ENCODE measurements around the gene CETP. TPM values are rescaled to one million over a fixed set of nuclear protein-coding genes. Genes with fewer than 3 reads are reported as not detected.

Gene CETP
- total and polyA plus RNA-seq, 2 of the 13 experiments (the other 11 are each of a cell fraction or from before 2014, with no cell fraction given) = 0.31 to 9.8 TPM

DNA sequence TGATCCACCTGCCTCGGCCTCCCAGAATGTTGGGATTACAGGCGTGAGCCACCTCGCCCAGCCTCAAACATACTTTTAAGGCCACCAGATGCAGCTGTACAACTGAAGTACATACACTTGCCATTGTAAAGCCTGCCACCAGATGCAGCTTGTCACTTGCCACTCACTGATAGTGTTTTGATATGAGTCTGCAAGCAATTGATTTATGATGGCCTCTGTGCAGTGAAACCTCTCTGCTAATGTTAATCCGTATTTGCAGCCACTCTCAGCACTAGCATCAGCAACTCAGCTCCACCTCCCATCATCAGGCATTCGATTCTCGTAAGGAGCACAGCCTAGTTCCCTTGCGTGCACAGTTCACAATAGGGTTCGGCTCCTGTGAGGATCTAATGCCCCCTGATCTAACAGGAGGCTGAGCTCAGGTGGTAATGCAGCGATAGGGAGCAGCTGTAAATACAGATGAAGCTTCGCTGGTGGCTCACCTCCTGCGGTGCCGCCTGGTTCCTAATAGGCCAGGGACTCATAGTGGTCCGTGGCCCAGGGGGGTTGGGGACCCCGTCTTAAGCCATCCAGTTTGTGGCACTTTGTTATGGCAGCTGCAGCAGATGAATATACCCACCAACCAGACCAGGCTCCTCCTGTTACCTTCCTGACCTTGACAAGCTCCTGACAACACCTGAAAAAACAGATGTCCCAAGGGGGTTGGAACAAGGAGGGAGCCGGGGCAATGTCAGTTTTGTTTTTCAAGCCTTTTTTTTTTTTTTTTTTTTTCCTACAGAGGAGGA is 31.1 kb upstream of the CETP start (continued):
- TF ChIP-seq NCOR1 (IDR thresholded peaks at IDR 0.05; ENCODE audit: borderline replicate concordance, low read length) (no peak), ZNF34 (CRISPR knock-in tag; IDR thresholded peaks at IDR 0.05; ENCODE audit: borderline replicate concordance) (0 out of 2 replicates have a peak, but pooled peaks have one; percentile 0), NFE2L1 (CRISPR knock-in tag; IDR thresholded peaks at IDR 0.05; ENCODE audit: borderline replicate concordance) (0 out of 2 replicates have a peak, but pooled peaks have one; percentile 14), ZNF547 (CRISPR knock-in tag; IDR thresholded peaks at IDR 0.05) (no peak)

DNA sequence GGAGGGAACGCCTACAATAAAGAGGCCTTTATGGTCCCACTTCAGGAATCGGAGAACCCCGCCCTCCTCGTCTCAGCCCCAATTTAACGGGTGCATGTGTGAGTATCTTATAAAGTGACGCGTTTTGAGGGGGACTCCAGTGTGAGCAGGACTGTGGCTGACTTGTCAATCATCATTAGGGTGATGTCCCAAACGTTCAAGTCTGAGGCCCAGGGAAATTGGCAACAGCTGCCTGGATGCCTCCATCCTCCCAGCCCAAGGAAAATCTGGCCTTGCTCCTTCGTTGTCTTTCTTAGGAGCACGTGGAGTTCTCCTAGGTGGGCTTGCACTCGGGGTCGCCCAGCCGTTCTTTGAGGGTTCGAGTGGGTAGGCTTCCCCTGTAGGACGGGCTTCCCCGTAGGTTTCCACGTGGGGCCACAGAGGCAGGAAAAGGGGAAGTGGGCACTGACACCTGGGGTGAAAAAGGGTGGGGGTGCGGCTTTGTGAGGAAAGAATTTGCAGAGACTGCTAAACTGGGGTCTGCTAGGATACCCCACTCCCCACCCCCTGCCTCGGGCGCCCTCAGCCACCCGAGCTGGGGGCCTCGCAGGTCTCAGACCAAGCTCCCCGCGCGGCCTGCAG is 30.4 kb upstream of the CETP start:
- ATAC-seq = no peak
- peak overlapping the region; percentile 92 for H3K9ac ChIP-seq (ENCODE audit: insufficient read depth, low read depth, low read length)
- H3K4me1 ChIP-seq (ENCODE audit: insufficient read depth, low read length) = peaks cover 39% of the 10 kb centered on the region
- H3K79me2 ChIP-seq (ENCODE audit: insufficient read depth, low read length) = peaks cover 42% of the 10 kb centered on the region
- 54% methylated on average over 19 of the region's 25 CpGs for WGBS (ENCODE audit: low lambda C conversion rate)
- intact Hi-C loops (cut with micrococcal nuclease; ENCODE audit: unreplicated experiment) (loop anchor here (5.0 kb wide), 2 partner anchors 59 to 119 kb away; no protein-coding TSS in a partner anchor), in situ Hi-C loops (cut with HindIII; ENCODE audit: extremely low pct_ligation_motif_present, low pct_unique_long_range_greater_than_20kb) (no loop called here)
- ChIA-PET CTCF (ENCODE audit: low intra/inter-chr PET ratio, low total read pairs) (no interaction called here), POLR2A (interaction anchor here (0.5 to 8.3 kb wide), 44 partner anchors 10 to 324 kb away, joined by 3 to 232 read pairs (median 4); partner anchors contain the start of genes MT2A and NLRC5)
- H3K27ac ChIP-seq (ENCODE audit: extremely low read length, insufficient read depth, low read length) = peak overlapping the region; percentile 80
- no peaks in the 10 kb centered on the region; a peak in 1 of 5 replicates for H3K27me3 ChIP-seq (ENCODE audit: control insufficient read depth in 1 of 2, insufficient read depth in 2 of 2, low read length in 2 of 2)
- peaks cover 39% of the 10 kb centered on the region for H4K20me1 ChIP-seq (ENCODE audit: insufficient read depth, low read length)
- H3K4me2 ChIP-seq (ENCODE audit: low read depth, low read length) = peak overlapping the region; percentile 94
- FAIRE-seq = no peak
- DNase-seq (ENCODE audit: low spot score) = no peak
- no peak overlapping the region for H2AFZ ChIP-seq (ENCODE audit: low read length)
- H3K36me3 ChIP-seq (replicated peaks in 1 of 2; ENCODE audit: control insufficient read depth in 1 of 2, insufficient read depth in 2 of 2, low read length in 2 of 2) = peaks cover 1 to 24% of the 10 kb centered on the region in 2 experiments; a peak in 4 of 5 replicates
- H3K4me3 ChIP-seq (replicated peaks in 1 of 3; ENCODE audit: insufficient read depth in 1 of 3, low read depth in 2 of 3, low read length in 3 of 3) = peak overlapping the region; percentile 56 to 94 (median 58); a peak in 5 of 6 replicates
- no peaks in the 10 kb centered on the region for H3K9me3 ChIP-seq (ENCODE audit: low read length)
- BruUV-seq (replicated peaks) = TSS peak; percentile 98
- no peak for TF ChIP-seq KLF13 (CRISPR knock-in tag; IDR thresholded peaks at IDR 0.05)
- 0 out of 2 replicates have a peak, but pooled peaks have one; percentile 69 for TF ChIP-seq ZMAT3 (CRISPR knock-in tag; conservative IDR thresholded peaks at IDR 0.05)
- TF ChIP-seq SMARCE1 (IDR thresholded peaks at IDR 0.05; ENCODE audit: borderline replicate concordance) = no peak
- no peak for TF ChIP-seq HOXA3 (CRISPR knock-in tag; IDR thresholded peaks at IDR 0.05)
- TF ChIP-seq, protein P1, sequence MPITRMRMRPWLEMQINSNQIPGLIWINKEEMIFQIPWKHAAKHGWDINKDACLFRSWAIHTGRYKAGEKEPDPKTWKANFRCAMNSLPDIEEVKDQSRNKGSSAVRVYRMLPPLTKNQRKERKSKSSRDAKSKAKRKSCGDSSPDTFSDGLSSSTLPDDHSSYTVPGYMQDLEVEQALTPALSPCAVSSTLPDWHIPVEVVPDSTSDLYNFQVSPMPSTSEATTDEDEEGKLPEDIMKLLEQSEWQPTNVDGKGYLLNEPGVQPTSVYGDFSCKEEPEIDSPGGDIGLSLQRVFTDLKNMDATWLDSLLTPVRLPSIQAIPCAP (CRISPR knock-in tag; IDR thresholded peaks at IDR 0.05; ENCODE audit: low read depth) = 0 out of 2 replicates have a peak, but pooled peaks have one; percentile 39
- TF ChIP-seq ZNF816 (CRISPR knock-in tag; IDR thresholded peaks at IDR 0.05; ENCODE audit: borderline replicate concordance) = peak; percentile 24
- TF ChIP-seq, protein P2, sequence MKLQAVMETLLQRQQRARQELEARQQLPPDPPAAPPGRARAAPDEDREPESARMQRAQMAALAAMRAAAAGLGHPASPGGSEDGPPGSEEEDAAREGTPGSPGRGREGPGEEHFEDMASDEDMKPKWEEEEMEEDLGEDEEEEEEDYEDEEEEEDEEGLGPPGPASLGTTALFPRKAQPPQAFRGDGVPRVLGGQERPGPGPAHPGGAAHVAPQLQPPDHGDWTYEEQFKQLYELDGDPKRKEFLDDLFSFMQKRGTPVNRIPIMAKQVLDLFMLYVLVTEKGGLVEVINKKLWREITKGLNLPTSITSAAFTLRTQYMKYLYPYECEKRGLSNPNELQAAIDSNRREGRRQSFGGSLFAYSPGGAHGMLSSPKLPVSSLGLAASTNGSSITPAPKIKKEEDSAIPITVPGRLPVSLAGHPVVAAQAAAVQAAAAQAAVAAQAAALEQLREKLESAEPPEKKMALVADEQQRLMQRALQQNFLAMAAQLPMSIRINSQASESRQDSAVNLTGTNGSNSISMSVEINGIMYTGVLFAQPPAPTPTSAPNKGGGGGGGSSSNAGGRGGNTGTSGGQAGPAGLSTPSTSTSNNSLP (IDR thresholded peaks at IDR 0.05; ENCODE audit: low read depth, low read length) = no peak
- TF ChIP-seq ZNF670 (CRISPR knock-in tag; IDR thresholded peaks at IDR 0.05; ENCODE audit: borderline replicate concordance) = 0 out of 2 replicates have a peak, but pooled peaks have one; percentile 19
- TF ChIP-seq HDAC2 (CRISPR knock-in tag; IDR thresholded peaks at IDR 0.05) = no peak
- TF ChIP-seq RAD21 (CRISPR knock-in tag; IDR thresholded peaks at IDR 0.05) = 0 out of 2 replicates have a peak, but pooled peaks have one; percentile 9
- 0 out of 2 replicates have a peak, but pooled peaks have one; percentile 15 for TF ChIP-seq ZNF441 (CRISPR knock-in tag; IDR thresholded peaks at IDR 0.05; ENCODE audit: borderline replicate concordance)
- TF ChIP-seq FOXK2 (IDR thresholded peaks at IDR 0.05) = no peak
- 0 out of 2 replicates have a peak, but pooled peaks have one; percentile 56 for TF ChIP-seq SRF (IDR thresholded peaks at IDR 0.05; ENCODE audit: low read depth, low read length)
- TF ChIP-seq ZNF335 (CRISPR knock-in tag; IDR thresholded peaks at IDR 0.05) = no peak
- TF ChIP-seq ZNF33A (CRISPR knock-in tag; IDR thresholded peaks at IDR 0.05; ENCODE audit: borderline replicate concordance) = peak; percentile 86; the same call in 1 of the 2 replicates
- TF ChIP-seq CCDC6 (CRISPR knock-in tag; IDR thresholded peaks at IDR 0.05) = peak; percentile 95; the same call in 1 of the 2 replicates
